GM12874 (cell line): Measurements from ENCODE around the gene KCTD19.

Experiments used
- TF ChIP-seq, protein P1 (sequence below): IDR thresholded peaks from 2 replicates; pipeline ENCODE4 v1.5.1; 2011; ENCODE audit warnings: low read depth, mild to moderate bottlenecking, control low read depth, low read length, moderate library complexity; ENCODE audit not compliant: insufficient read depth

KCTD19 gene

DNA sequence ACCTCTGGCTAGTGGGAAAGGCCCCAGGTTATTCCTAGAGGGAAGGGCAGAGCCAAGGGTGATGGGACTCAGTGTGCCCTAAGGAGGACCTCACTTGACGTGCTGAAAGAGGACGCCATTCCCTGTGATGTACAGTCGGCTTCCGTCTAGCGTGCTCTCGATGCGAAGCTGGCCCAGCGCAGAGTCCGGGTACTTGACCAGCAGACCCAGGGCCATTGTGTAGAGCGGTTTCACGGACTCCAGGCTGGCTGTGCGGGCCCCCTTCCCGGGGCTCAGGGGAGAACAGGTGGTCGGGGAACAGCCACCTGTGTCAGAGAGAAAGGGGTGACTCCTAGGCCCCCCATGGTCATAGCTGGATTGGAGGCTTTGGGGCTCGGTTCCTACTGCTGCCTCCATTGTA, 27.3 kb downstream of the KCTD19 start:
- TF ChIP-seq, protein P1, sequence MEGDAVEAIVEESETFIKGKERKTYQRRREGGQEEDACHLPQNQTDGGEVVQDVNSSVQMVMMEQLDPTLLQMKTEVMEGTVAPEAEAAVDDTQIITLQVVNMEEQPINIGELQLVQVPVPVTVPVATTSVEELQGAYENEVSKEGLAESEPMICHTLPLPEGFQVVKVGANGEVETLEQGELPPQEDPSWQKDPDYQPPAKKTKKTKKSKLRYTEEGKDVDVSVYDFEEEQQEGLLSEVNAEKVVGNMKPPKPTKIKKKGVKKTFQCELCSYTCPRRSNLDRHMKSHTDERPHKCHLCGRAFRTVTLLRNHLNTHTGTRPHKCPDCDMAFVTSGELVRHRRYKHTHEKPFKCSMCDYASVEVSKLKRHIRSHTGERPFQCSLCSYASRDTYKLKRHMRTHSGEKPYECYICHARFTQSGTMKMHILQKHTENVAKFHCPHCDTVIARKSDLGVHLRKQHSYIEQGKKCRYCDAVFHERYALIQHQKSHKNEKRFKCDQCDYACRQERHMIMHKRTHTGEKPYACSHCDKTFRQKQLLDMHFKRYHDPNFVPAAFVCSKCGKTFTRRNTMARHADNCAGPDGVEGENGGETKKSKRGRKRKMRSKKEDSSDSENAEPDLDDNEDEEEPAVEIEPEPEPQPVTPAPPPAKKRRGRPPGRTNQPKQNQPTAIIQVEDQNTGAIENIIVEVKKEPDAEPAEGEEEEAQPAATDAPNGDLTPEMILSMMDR = no peak

DNA sequence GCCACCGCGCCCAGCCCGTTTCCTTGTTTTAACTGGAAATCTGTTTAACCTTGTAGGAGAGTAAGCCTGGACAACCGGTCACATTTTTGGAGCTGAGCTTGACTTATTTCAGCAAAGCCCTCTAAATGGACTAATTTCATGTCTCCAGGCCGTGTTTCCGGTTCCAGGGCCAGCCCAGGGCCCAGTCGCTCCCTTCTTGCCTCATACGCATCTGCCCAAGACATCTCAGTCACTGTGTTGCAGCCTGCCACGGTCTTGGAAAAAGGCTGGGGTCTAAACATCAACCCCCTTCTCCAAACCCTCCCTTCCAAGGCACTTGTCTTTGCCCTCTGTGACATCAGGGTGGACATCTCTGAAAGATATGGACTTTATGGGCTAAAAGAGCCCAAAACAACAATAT, 28.3 kb downstream of the KCTD19 start:
- TF ChIP-seq, protein P1 = no peak

DNA sequence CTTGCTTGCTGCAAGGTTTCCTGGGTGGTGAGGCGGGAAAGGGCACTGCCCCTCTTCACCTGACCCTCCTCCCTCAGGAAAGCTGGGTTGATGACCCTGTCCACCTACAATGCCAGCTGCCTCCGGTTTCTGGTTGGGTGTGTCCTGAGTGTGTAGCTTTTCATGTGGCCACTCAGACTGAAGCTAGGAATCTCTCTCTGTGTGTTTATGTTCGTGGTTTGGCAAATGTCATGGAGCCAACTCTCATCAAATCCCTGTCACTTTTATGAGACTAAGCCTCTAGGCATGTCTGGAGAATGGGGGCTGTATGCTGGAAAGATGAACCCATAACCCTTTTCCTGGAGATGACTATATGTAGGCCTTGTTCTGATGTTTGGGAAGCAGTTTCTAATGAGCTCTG, 30.1 kb downstream of the KCTD19 start:
- TF ChIP-seq, protein P1 = no peak

DNA sequence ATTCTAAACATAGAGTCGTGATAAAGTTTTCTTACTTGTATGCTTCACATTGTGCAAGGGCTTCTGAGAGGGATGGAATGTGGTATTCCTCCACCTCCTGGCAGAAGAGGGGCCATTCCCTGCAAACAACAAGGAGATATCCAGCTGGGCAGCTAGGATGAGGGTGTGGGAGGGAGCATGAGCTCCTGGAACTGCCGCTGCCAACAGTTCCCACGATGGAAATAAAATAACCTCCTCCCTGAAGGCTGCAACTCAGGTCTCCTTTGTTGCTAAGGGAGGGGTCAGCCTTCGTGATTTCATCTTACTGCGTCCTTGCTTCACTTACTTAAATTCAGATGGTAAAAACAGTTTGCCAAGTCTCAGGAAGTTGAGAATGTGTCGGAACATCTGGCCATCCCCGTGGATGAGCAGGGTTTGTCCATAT, 31.6 kb downstream of the KCTD19 start:
- TF ChIP-seq, protein P1 = no peak

DNA sequence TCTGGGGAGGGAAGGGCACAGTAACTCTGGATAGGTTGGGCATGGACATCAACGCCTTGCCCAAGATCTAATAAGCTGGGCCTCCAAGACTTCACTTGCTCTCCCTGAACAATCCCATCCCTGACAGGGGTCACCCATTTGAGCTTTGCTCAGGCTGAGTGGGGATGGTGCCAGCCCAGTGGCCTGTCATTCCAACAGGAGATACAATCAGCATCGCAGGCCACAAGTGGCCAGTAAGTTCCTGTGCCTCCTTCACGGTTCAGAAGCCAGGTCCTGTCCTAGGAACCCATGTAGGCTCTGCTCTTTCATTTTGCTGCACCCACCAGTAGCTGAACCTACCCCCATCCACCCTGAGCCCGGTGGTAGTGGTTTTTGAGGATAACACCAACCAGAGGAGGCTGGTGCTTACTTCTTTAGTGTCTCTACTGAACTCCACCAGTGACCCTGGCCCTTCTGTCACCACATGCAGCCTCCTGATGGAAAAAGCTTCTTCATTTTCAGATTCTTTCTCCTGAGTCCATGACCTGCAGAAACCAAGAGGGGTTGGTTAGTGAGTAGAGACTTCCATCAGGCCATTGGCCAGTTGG, 32.3 kb downstream of the KCTD19 start:
- TF ChIP-seq, protein P1 = no peak

DNA sequence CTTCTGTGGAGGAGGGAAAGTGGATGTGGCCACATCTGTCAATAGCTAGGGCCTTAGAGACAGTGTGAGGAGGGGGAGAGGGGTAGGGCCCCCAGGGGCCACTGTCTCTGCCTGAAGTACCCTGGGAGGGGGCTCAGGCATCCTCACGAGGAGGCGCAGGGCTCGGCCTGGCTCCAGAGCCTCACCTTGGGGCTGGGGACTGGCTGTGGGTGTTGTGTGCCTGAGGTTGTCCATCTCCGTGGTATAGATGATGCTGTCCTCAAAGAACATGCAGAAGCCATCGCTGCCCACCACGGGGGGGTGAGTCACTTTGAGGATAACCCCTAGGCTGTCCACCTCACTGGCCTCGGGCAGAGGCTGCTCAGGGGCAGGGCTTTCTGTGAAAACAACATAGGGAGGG, 35.1 kb downstream of the KCTD19 start:
- TF ChIP-seq, protein P1 = no peak

DNA sequence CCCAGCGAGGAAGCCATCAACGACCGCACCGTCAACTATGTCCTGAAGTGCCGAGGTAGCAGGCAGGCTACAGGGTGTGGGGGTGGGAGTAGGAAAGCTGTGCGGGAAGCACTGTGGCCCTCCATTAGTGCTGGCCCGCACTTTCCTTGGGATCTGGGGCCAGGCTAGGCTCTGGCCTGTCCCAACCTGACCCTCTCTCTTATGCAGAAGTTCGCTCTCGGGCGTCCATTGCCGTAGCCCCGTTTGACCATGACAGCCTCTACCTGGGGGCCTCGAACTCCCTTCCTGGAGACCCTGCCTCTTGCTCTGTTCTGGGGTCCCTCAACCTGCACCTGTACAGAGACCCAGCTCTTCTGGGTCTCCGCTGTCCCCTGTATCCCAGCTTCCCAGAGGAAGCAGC, 38.6 kb downstream of the KCTD19 start:
- TF ChIP-seq, protein P1 = no peak
